ENCODE measurements around the gene TPSAB1.
"Not testable (repeated sequence)": the region's sequence is repeated elsewhere in the genome, so short reads cannot be mapped to it uniquely, and the experiment has no call there.

Gene TPSAB1

DNA sequence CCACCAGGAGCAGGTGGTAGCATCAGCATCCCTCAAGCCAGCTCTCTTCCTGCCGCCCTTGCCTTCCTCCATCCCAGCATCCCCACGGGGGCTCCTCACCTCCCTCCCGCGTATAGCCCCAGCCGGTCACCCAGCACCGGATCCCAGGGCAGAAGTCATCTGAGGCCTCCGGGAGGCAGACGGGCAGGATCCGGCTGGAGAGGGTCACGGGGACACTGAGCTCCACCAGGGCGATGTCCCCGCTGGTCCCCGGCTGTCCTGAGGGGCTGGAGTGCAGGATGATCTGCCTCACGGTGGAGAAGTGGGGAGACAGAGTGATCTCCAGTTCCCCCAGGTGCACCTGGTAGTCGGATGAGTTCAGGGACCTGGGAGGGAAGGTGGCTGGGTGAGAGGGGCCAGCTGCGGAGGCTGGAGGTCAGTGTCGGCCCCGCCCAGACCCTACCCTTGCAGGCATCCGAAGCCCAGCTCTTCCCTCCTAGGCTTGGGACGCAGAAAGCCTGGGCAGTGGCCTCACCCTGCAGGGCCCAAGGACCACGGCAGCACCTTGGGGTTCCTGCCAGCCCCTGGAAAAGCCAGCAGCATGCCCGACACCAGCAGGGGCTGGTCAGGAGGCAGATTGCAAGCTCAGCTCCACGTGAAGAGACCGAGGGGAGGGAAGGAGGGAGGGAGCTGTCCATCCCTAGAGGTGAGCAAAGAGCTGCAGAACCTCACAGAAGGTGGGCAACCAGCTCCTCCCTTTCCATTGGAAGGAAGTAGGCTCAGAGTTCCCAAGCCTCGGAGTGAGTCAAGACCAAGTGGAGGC lies 17.8 kb upstream of the TPSAB1 start:
- DNase-seq (ENCODE audit: low spot score) = no peak
- TF ChIP-seq CTCF (IDR thresholded peaks at IDR 0.05; ENCODE audit: extremely low read depth, missing control alignments) = no peak

- DNase-seq (ENCODE audit: low spot score) = no peak
- TF ChIP-seq CTCF (IDR thresholded peaks at IDR 0.05; ENCODE audit: extremely low read depth, missing control alignments) = no peak
Measured at GRCh38 chr16:1223355-1224214, 16.9 kb upstream of the TPSAB1 start.

- no peak for TF ChIP-seq CTCF (IDR thresholded peaks at IDR 0.05; ENCODE audit: extremely low read depth, missing control alignments)
- no peak for DNase-seq (ENCODE audit: low spot score)
Measured at GRCh38 chr16:1224558-1224957, 15.9 kb upstream of the TPSAB1 start.

DNA sequence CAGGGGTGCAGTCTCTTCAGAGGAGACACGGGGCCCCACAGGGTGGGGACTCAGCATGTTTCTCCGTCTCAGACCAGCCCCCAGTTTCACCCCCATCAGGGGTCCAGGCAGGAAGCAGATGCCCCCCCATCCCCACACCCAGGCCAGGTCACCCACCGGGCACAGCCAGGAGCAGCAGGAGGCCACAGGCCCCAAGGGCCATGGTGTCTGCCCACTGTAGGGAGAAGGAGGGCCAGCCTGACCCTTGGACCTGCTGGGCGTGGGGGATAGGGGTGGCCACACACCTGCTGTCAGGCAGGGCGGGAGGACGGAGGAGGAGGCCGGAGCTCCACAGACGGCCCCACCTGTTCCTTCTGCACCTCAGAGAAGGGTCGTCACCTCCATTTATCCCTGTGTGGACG lies 15.5 kb upstream of the TPSAB1 start, which contains the start of gene TPSG1:
Gene TPSG1, minus strand, starts transcription at position 218 of the 401 bp plus-strand sequence. Its CDS starts 16 bp downstream, at position 202.
- TF ChIP-seq CTCF (IDR thresholded peaks at IDR 0.05; ENCODE audit: extremely low read depth, missing control alignments) = no peak

DNA sequence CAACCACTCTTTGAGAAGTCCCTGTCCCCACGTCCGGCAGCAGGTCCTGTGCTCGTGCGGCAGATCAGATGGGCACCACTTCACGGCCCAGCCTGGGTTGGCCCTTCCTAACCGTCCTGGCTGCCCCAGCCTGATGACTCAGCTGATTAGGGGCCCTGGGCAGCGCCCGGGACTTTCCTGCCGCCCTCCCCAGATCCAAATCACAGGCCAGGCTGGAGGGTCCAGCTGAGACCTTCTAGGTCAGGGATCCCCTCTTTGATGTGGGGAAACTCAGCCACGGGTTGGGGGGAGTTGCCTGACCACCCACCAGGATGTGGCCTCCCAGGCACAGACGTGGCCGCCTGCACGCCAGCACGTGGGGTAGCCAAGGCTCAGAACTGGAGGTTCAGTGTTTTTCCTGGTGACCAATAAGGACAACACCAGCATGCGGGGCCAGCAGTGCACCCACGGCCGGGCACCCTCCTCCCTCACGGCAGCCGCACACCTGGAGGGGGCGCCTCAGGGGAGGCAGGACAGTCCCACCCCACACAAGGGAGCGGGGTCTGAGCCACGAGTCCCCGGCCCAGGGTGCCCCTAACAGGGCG lies 14.7 kb upstream of the TPSAB1 start:
- DNase-seq (ENCODE audit: low spot score) = not testable (repeated sequence)

More for the DNA sequence above, 15.5 kb upstream of the TPSAB1 start, which contains the start of gene TPSG1:
- DNase-seq (ENCODE audit: low spot score) = no peak

DNA sequence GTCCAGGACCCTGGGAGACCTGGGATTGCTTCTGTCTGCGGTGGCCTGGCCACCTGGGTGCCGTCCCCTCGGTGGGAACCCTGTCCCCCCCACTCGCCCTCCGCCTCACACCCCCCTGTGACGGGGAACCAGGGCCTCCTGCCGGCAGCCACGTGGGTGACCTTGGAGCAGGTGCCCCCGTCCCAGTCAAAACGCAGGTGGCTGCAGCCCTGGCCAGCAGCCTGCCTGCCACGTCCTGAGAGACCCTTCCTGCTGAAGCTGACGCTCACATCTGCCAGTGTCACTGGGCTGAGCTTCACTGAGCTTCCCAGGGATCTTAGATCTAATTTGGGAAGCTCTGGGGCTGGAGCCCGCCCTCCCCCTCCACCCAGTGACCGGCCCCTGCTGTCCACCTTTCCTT lies 13.8 kb upstream of the TPSAB1 start:
- DNase-seq (ENCODE audit: low spot score) = not testable (repeated sequence)

GRCh38 chr16:1228227-1228626 lies 12.3 kb upstream of the TPSAB1 start:
- not testable (repeated sequence) for DNase-seq (ENCODE audit: low spot score)

DNA sequence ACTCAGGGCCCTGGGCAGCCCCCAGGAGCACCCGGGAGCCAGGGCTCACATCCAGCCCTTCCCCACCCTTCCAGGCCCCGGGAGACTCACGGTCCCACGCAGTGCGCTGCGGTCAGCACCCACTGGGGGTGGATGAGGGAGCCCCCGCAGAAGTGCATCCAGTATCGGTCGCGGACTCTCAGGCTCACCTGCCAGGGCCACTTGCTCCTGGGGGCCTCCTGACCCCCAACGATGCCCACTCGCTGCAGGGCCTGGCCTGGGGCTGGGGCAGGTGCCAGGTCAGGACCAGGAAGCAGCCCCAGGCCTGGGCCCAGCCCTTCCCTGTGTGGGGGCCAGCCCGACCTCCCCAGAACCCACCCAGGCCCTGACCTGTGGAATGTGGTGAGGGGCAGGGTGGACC lies 11.0 kb upstream of the TPSAB1 start:
- DNase-seq (ENCODE audit: low spot score) = not testable (repeated sequence)

- DNase-seq (ENCODE audit: low spot score) = not testable (repeated sequence)
Measured at GRCh38 chr16:1230084-1230470, 10.4 kb upstream of the TPSAB1 start, which contains the start of gene TPSB2. Gene TPSB2, minus strand, starts transcription at chr16:1230184. Its CDS starts 233 bp downstream, at chr16:1229951.

- DNase-seq (ENCODE audit: low spot score) = not testable (repeated sequence)
Measured at GRCh38 chr16:1230471-1231212, 9.9 kb upstream of the TPSAB1 start.

- not testable (repeated sequence) for DNase-seq (ENCODE audit: low spot score)
Measured at GRCh38 chr16:1231301-1231700, 9.2 kb upstream of the TPSAB1 start.

- DNase-seq (ENCODE audit: low spot score) = not testable (repeated sequence)
Measured at GRCh38 chr16:1232049-1232748, 8.3 kb upstream of the TPSAB1 start.

DNA sequence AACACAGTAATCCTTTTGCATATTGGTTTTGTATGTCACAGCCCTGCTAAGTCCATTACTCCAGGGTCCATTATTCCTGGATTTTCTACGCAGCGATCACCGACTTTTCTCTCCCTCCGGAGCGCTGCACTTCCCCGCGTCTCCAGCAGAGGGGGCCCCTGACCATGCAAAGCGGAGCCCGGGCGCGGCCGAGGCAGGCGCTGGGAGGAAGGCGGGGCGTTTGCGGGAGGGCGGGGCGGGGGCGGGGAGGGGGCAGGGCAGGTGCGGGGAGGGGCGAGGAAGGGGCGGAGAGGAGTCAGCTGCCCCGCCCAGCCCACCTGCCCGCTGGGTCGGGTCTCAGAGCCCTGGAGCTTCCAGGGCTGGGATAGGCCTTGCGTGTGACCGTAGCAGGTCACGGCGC lies 3.8 kb upstream of the TPSAB1 start:
- not testable (repeated sequence) for DNase-seq (ENCODE audit: low spot score)

All from GM20000 (cell line).